Thyroid gland (tissue), 4 donors: ENCODE results near the gene SYTL4. TPM values are rescaled to one million over a fixed set of nuclear protein-coding genes. Genes with fewer than 3 reads are reported as not detected.

ENCODE experiments used
- DNase-seq, 2 donors: peaks; one replicate each; pipeline ENCODE4 v3.0.0-alpha.2; 2019
- H3K27ac ChIP-seq, 3 donors: fragments of 200-600 bp; sonication (generic); 1 replicate in 2 of 3; 2 replicates in 1 of 3; pipeline ENCODE4 v1.5.1; 2016 to 2019; ENCODE audit warnings: mild to moderate bottlenecking in 1 of 3, moderate library complexity in 1 of 3
- H3K27me3 ChIP-seq: fragments of 200-600 bp; sonication (generic); one replicate; pipeline ENCODE4 v1.5.1; 2019
- H3K36me3 ChIP-seq, 2 donors: fragments of 200-600 bp; sonication (generic); one replicate each; pipeline ENCODE4 v1.5.1; 2016 to 2019
- H3K4me1 ChIP-seq, 2 donors: fragments of 200-600 bp; sonication (generic); one replicate each; pipeline ENCODE4 v1.5.1; 2017 to 2019
- H3K4me3 ChIP-seq, 3 donors: fragments of 200-600 bp; sonication (generic); replicated peaks in 1 of 3; 1 replicate in 2 of 3; 2 replicates in 1 of 3; pipeline ENCODE4 v1.5.1; 2016; ENCODE audit warnings: mild to moderate bottlenecking in 1 of 3
- H3K9me3 ChIP-seq: fragments of 200-600 bp; sonication (generic); one replicate; pipeline ENCODE4 v1.5.1; 2017
- CTCF ChIP-seq, 6 experiments: fragments of 200-600 bp in 3 of 6; fragments of 450-650 bp in 3 of 6; sonication (generic) in 3 of 6; IDR thresholded peaks; one replicate each; pipeline ENCODE4 v1.5.1; 2016 to 2019; ENCODE audit warnings: antibody characterized with exemption in 6 of 6, mild to moderate bottlenecking in 2 of 6, inconsistent platforms in 1 of 6, moderate library complexity in 1 of 6
- POLR2A ChIP-seq, 2 donors: fragments of 450-650 bp; IDR thresholded peaks; one replicate each; pipeline ENCODE4 v1.6.1; 2017; ENCODE audit warnings: antibody characterized with exemption in 2 of 2, mild to moderate bottlenecking in 2 of 2, moderate library complexity in 1 of 2
- WGBS, 2 donors: methylation state at CpG; one replicate each; pipeline ENCODE4 v1.1.5; 2017; 5-methylcytosine and 5-hydroxymethylcytosine counted together
- intact Hi-C: fragments of 100-400 bp; cut with DNase I; formaldehyde crosslinking; loops from one replicate; pipeline ENCODE4 v1.15.1; 2023
- total RNA-seq, 4 donors: library from RNA; depleted of rRNA; stranded (reverse); fragments of >200 nt; gene quantifications; one replicate each; pipeline ENCODE4 v1.2.3, GENCODE V29; 2016

Gene SYTL4
- total RNA-seq, 4 donors from 2014 or later: 13.1 to 28.2 (median 23.2) TPM

DNA sequence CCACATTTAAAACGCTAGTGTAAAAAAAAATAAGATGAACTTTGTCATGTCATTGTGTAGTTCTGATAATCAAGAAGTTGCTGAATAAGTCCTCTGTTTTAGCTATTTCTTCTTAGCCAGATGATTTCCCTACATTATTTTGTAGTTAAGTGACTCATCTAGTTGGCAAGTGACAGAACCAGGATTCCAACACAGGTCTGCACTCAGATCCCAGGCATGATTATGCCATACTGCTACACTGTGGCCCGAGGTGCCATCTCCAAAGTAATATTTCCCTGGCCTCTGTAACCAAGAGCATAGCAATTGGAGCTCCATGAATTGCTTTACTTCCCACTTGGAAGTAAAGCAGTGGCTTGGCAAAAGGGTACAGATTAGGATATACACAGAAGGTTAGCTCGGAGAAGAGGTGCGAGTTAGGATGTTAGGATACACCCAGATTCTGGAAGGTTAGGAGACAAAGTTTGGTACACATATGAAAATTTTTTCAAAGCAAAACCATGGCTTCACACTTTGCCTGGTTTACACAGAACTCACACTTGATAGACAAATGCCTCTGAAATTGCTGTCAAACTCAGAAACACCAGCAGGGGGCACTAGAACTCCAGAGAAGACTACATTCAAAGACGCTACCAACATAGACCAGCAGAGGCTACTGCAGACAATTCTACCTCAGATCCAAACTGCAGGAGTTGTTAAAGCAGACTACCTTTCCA is 46.5 kb downstream of the SYTL4 start:
- Histone ChIP-seq H3K27ac (no peak overlapping the region), H3K36me3 (no peaks in the 10 kb centered on the region), H3K4me1 (no peaks in the 10 kb centered on the region), H3K27me3 (no peaks in the 10 kb centered on the region), H3K4me3 (no peak overlapping the region), H3K9me3 (no peaks in the 10 kb centered on the region)
- intact Hi-C loops: loop anchor here (5.0 kb wide), 1 partner anchor 82 kb away; no protein-coding TSS in a partner anchor
- DNase-seq: peak; percentile 59 to 68
- 36 to 46% methylated on average over 5 of the region's 5 CpGs for WGBS, 2 donors
- TF ChIP-seq CTCF (IDR thresholded peaks at IDR 0.05) (peak; percentile 46 to 99 (median 89)), POLR2A (IDR thresholded peaks at IDR 0.05) (no peak)

GRCh38 chrX:100682939-100683338 is 49.0 kb downstream of the SYTL4 start:
- intact Hi-C loops: no loop called here
- 92 to 94% methylated on average over 8 of the region's 8 CpGs for WGBS, 2 donors

GRCh38 chrX:100681599-100681998 is 50.3 kb downstream of the SYTL4 start:
- intact Hi-C loops: no loop called here
- Histone ChIP-seq H3K27me3 (no peaks in the 10 kb centered on the region), H3K4me1 (no peaks in the 10 kb centered on the region), H3K27ac (no peak overlapping the region), H3K36me3 (no peaks in the 10 kb centered on the region), H3K9me3 (no peaks in the 10 kb centered on the region), H3K4me3 (no peak overlapping the region)
- TF ChIP-seq POLR2A (IDR thresholded peaks at IDR 0.05) (no peak), CTCF (IDR thresholded peaks at IDR 0.05) (no peak)
- WGBS, 2 donors: 86 to 90% methylated on average over 3 of the region's 3 CpGs
- DNase-seq: no peak

More at GRCh38 chrX:100682939-100683338, 49.0 kb downstream of the SYTL4 start:
- no peak overlapping the region for H3K27ac ChIP-seq
- no peak for TF ChIP-seq POLR2A (IDR thresholded peaks at IDR 0.05)
- DNase-seq: no peak
- no peaks in the 10 kb centered on the region for H3K36me3 ChIP-seq
- H3K9me3 ChIP-seq: no peaks in the 10 kb centered on the region
- H3K27me3 ChIP-seq: no peaks in the 10 kb centered on the region
- no peak overlapping the region for H3K4me3 ChIP-seq
- no peaks in the 10 kb centered on the region for H3K4me1 ChIP-seq

DNA sequence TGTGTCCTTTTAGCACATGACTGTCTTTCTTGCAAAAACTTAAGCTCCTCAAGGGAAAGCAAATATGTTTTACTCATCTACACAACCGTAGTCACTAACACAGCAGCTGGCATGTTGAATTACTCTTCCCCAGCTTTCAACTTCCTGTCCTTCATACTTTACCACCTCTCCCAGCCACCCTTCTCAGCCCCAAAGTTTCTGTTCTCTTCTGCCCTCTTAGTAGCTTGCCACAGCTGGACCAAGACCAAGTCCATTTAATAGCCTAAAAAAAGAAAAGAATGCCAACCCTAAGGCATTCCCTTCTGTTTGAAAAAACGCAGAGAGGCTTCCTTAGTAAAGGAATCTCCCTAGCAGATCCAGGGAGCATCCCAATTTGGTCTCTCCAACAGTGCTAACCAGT is 51.2 kb downstream of the SYTL4 start:
- Histone ChIP-seq H3K27me3 (no peaks in the 10 kb centered on the region), H3K9me3 (no peaks in the 10 kb centered on the region), H3K27ac (no peak overlapping the region), H3K36me3 (no peaks in the 10 kb centered on the region), H3K4me3 (no peak overlapping the region), H3K4me1 (no peaks in the 10 kb centered on the region)
- no peak for DNase-seq
- TF ChIP-seq CTCF (IDR thresholded peaks at IDR 0.05) (no peak), POLR2A (IDR thresholded peaks at IDR 0.05) (no peak)
- intact Hi-C loops: no loop called here
- WGBS, 2 donors: 55 to 86% methylated on average over 2 of the region's 2 CpGs

DNA sequence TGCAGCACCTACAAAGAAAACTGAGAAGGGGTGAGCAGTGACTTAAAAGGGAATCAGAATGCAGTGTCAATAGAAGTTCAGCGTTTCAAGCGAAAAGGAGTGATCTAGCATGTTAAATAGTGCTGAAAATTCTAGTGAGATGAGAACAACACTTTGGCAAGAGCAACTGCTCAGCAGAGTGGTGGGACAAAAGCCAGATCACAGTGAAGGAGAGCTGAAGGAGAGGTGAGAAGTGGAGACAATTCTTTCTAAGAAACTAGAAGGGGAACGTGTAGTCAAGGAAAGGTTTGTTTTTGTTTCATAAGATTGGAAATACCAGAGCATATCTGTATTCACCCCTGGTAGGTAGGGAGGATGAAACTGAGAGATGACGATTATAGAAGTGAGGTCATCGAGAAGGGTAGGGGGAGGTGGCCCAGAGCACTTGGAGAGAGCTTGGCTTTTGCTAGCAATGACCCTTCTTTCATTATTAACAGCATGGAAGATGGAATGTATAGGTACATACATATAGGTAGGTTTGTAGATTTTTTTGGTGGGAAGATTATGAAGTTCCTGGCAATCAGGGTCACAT is 54.2 kb downstream of the SYTL4 start:
- Histone ChIP-seq H3K27ac (no peak overlapping the region), H3K4me1 (no peaks in the 10 kb centered on the region), H3K4me3 (no peak overlapping the region), H3K27me3 (no peaks in the 10 kb centered on the region), H3K9me3 (no peaks in the 10 kb centered on the region), H3K36me3 (no peaks in the 10 kb centered on the region)
- no peak for TF ChIP-seq POLR2A (IDR thresholded peaks at IDR 0.05)
- TF ChIP-seq CTCF (IDR thresholded peaks at IDR 0.05): no peak
- WGBS, 2 donors: 52 to 54% methylated on average over 5 of the region's 5 CpGs
- intact Hi-C loops: no loop called here
- peak; percentile 11 for DNase-seq
